WTC11 (cell line): Measurements from ENCODE around the gene CHTF8. TPM values are rescaled to one million over a fixed set of nuclear protein-coding genes. Genes with fewer than 3 reads are reported as not detected.
A peak's percentile ranks its signal among the peaks of the same experiment; 100 is the strongest.

Experiments
- ATAC-seq: fragments of 200-7000 bp; cut with Tn5 transposase; 2 replicates; pipeline ENCODE4 v1.10.0; 2021; ENCODE audit warnings: mild to moderate bottlenecking, moderate library complexity
- CTCF ChIA-PET: fragments of 300-600 bp; sonication (Branson Sonifier 250); formaldehyde crosslinking; loops from one replicate; lab custom pipeline; 2021; ENCODE audit warnings: antibody characterized with exemption; lab: Charles Lee
- POLR2A ChIA-PET: fragments of 350-600 bp; sonication (Branson Sonifier 250); formaldehyde crosslinking; loops from one replicate; lab custom pipeline; 2021; ENCODE audit warnings: antibody characterized with exemption; lab: Charles Lee
- DNase-seq: peaks from one replicate; pipeline ENCODE4 v3.0.0; 2021; ENCODE audit warnings: low spot score
- H3K27ac Mint-ChIP-seq: 2 replicates; pipeline ENCODE4 v1.8.0; 2021; ENCODE audit warnings: mixed read lengths
- H3K27me3 Mint-ChIP-seq: 2 replicates; pipeline ENCODE4 v1.8.0; 2021; ENCODE audit warnings: low read depth, mild to moderate bottlenecking, moderate library complexity, mixed read lengths
- H3K36me3 Mint-ChIP-seq: 2 replicates; pipeline ENCODE4 v1.8.0; 2021; ENCODE audit warnings: mixed read lengths
- H3K4me1 Mint-ChIP-seq: 2 replicates; pipeline ENCODE4 v1.8.0; 2022; ENCODE audit warnings: mixed read lengths
- H3K4me3 Mint-ChIP-seq: 2 replicates; pipeline ENCODE4 v1.8.0; 2021; ENCODE audit warnings: mild to moderate bottlenecking, moderate library complexity, mixed read lengths
- H3K9me3 Mint-ChIP-seq: 2 replicates; pipeline ENCODE4 v1.8.0; 2021; ENCODE audit warnings: mixed read lengths
- ELF4 ChIP-seq: sonication (generic); formaldehyde crosslinking; IDR thresholded peaks from 2 replicates; pipeline ENCODE4 v1.8.1; 2022; ENCODE audit warnings: low read depth, mild to moderate bottlenecking, moderate library complexity, missing genetic modification reagents
- ESRRA ChIP-seq: sonication (generic); formaldehyde crosslinking; IDR thresholded peaks from 2 replicates; pipeline ENCODE4 v1.8.1; 2022; ENCODE audit warnings: mild to moderate bottlenecking, missing genetic modification reagents, borderline replicate concordance
- ETV6 ChIP-seq: sonication (generic); formaldehyde crosslinking; IDR thresholded peaks from 2 replicates; pipeline ENCODE4 v1.8.1; 2022; ENCODE audit warnings: mild to moderate bottlenecking, missing genetic modification reagents
- FOXJ3 ChIP-seq: sonication (generic); formaldehyde crosslinking; IDR thresholded peaks from 2 replicates; pipeline ENCODE4 v1.9.0; 2021; ENCODE audit warnings: missing genetic modification reagents, mild to moderate bottlenecking, borderline replicate concordance
- GABPB1 ChIP-seq: sonication (generic); formaldehyde crosslinking; IDR thresholded peaks from 2 replicates; pipeline ENCODE4 v1.8.1; 2023; ENCODE audit warnings: mild to moderate bottlenecking, missing genetic modification reagents
- IRF2 ChIP-seq: sonication (generic); formaldehyde crosslinking; IDR thresholded peaks from 2 replicates; pipeline ENCODE4 v1.8.0; 2022; ENCODE audit warnings: low read depth, missing genetic modification reagents, borderline replicate concordance
- JUN ChIP-seq: sonication (generic); formaldehyde crosslinking; IDR thresholded peaks from 2 replicates; pipeline ENCODE4 v1.8.0; 2023; ENCODE audit warnings: mild to moderate bottlenecking, missing genetic modification reagents
- NR3C1 ChIP-seq: sonication (generic); formaldehyde crosslinking; conservative IDR thresholded peaks from 2 replicates; pipeline ENCODE4 v1.8.1; 2023; ENCODE audit warnings: low read depth, mild to moderate bottlenecking, missing genetic modification reagents
- OVOL2 ChIP-seq: fragments of 250-450 bp; sonication (Bioruptor Pico); IDR thresholded peaks from 2 replicates; pipeline ENCODE4 v1.9.0; 2021; ENCODE audit warnings: mild to moderate bottlenecking, borderline replicate concordance
- PRRX2 ChIP-seq: fragments of 250-450 bp; sonication (Bioruptor Pico); IDR thresholded peaks from 2 replicates; pipeline ENCODE4 v1.8.0; 2021; ENCODE audit warnings: mild to moderate bottlenecking
- RORB ChIP-seq: fragments of 250-450 bp; sonication (Bioruptor Pico); IDR thresholded peaks from 2 replicates; pipeline ENCODE4 v1.9.0; 2021; ENCODE audit warnings: mild to moderate bottlenecking
- SMAD4 ChIP-seq: sonication (generic); formaldehyde crosslinking; IDR thresholded peaks from 2 replicates; pipeline ENCODE4 v1.8.0; 2022; ENCODE audit warnings: mild to moderate bottlenecking, missing genetic modification reagents
- TCF7 ChIP-seq: sonication (generic); formaldehyde crosslinking; IDR thresholded peaks from 2 replicates; pipeline ENCODE4 v1.8.0; 2022; ENCODE audit warnings: mild to moderate bottlenecking, low read depth, missing genetic modification reagents, moderate library complexity
- TP53 ChIP-seq: sonication (generic); formaldehyde crosslinking; IDR thresholded peaks from 2 replicates; pipeline ENCODE4 v1.8.1; 2023; ENCODE audit warnings: mild to moderate bottlenecking, missing genetic modification reagents
- ZBTB21 ChIP-seq: sonication (generic); formaldehyde crosslinking; IDR thresholded peaks from 2 replicates; pipeline ENCODE4 v1.8.1; 2023; ENCODE audit warnings: mild to moderate bottlenecking, missing genetic modification reagents, borderline replicate concordance
- ZNF317 ChIP-seq: sonication (generic); formaldehyde crosslinking; IDR thresholded peaks from 2 replicates; pipeline ENCODE4 v1.8.1; 2023; ENCODE audit warnings: low read depth, mild to moderate bottlenecking, moderate library complexity, missing genetic modification reagents, borderline replicate concordance
- ZNF416 ChIP-seq: fragments of 250-450 bp; sonication (Bioruptor Pico); IDR thresholded peaks from 2 replicates; pipeline ENCODE4 v1.9.0; 2021; ENCODE audit warnings: mild to moderate bottlenecking, inconsistent platforms
- total RNA-seq: library from RNA; stranded (reverse); gene quantifications from 3 replicates; pipeline ENCODE4 v1.2.3, GENCODE V29; 2021
- TF ChIP-seq, protein P1 (sequence below): sonication (generic); formaldehyde crosslinking; IDR thresholded peaks from 2 replicates; pipeline ENCODE4 v1.8.1; 2022; ENCODE audit warnings: low read depth, missing genetic modification reagents, borderline replicate concordance
- TF ChIP-seq, protein P2 (sequence below): sonication (generic); formaldehyde crosslinking; IDR thresholded peaks from 2 replicates; pipeline ENCODE4 v1.8.1; 2022; ENCODE audit warnings: mild to moderate bottlenecking, missing genetic modification reagents, moderate library complexity, borderline replicate concordance
- TF ChIP-seq, protein P3 (sequence below): sonication (generic); formaldehyde crosslinking; IDR thresholded peaks from 2 replicates; pipeline ENCODE4 v1.8.0; 2022; ENCODE audit warnings: mild to moderate bottlenecking, missing genetic modification reagents
- TF ChIP-seq, protein P4 (sequence below): sonication (generic); formaldehyde crosslinking; IDR thresholded peaks from 2 replicates; pipeline ENCODE4 v1.8.1; 2022; ENCODE audit warnings: mild to moderate bottlenecking, moderate library complexity, missing genetic modification reagents
- TF ChIP-seq, protein P5 (sequence below): sonication (generic); formaldehyde crosslinking; IDR thresholded peaks from 2 replicates; pipeline ENCODE4 v1.8.1; 2023; ENCODE audit warnings: mild to moderate bottlenecking, moderate library complexity, missing genetic modification reagents

CHTF8 gene
- total RNA-seq, 1 experiment from 2014 or later = 115 TPM

DNA sequence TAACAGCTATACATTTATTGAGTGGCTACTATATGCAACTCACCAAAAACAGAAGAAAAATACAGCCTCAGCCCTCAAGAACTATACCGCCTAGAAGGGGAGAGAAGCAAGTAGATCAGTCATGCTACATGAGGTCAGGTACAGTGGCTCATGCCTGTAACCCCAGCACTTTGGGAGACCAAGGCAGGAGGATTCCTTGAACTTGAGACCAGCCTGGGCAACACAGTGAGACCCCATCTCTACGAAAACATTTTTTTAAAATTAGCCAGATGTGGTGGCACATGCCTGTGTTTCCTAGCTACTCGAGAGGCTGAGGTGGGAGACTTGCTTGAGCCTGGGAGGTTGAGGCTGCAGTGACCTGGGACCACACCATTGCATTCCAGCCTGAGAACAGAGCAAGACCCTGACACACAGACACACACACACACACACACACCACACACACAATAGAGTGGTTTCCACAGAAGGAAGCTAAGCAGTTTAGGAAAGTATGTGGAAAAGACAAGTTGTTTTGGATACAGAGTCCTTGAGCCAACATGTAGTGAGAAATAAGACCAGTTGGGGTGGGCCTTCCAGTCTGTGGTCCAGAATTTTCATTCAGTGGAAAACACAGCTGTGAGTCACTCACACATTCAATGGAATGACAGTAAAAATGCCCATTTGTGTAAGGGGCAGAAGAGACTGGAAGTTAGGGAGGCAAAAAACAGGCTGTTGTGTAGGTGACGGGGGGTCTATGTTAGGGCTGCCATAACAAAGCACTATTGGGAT is 43.8 kb upstream of the CHTF8 start:
- Mint-ChIP-seq H3K4me3 (no peak overlapping the region), H3K4me1 (peaks cover 13% of the 10 kb centered on the region), H3K9me3 (no peaks in the 10 kb centered on the region), H3K36me3 (peaks cover 2% of the 10 kb centered on the region; the same call in 1 of the 2 replicates), H3K27me3 (no peaks in the 10 kb centered on the region), H3K27ac (no peak overlapping the region)
- no peak for ATAC-seq
- CTCF ChIA-PET = no interaction called here
- TF ChIP-seq OVOL2 (no peak), ELF4 (CRISPR knock-in tag) (no peak), RORB (CRISPR knock-in tag) (no peak), IRF2 (CRISPR knock-in tag) (no peak), ZNF416 (no peak), ZBTB21 (CRISPR knock-in tag) (no peak), SMAD4 (no peak), ZNF317 (CRISPR knock-in tag) (no peak)
- TF ChIP-seq, protein P1, sequence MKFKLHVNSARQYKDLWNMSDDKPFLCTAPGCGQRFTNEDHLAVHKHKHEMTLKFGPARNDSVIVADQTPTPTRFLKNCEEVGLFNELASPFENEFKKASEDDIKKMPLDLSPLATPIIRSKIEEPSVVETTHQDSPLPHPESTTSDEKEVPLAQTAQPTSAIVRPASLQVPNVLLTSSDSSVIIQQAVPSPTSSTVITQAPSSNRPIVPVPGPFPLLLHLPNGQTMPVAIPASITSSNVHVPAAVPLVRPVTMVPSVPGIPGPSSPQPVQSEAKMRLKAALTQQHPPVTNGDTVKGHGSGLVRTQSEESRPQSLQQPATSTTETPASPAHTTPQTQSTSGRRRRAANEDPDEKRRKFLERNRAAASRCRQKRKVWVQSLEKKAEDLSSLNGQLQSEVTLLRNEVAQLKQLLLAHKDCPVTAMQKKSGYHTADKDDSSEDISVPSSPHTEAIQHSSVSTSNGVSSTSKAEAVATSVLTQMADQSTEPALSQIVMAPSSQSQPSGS (CRISPR knock-in tag) = no peak
- no peak for DNase-seq
- POLR2A ChIA-PET = no interaction called here

DNA sequence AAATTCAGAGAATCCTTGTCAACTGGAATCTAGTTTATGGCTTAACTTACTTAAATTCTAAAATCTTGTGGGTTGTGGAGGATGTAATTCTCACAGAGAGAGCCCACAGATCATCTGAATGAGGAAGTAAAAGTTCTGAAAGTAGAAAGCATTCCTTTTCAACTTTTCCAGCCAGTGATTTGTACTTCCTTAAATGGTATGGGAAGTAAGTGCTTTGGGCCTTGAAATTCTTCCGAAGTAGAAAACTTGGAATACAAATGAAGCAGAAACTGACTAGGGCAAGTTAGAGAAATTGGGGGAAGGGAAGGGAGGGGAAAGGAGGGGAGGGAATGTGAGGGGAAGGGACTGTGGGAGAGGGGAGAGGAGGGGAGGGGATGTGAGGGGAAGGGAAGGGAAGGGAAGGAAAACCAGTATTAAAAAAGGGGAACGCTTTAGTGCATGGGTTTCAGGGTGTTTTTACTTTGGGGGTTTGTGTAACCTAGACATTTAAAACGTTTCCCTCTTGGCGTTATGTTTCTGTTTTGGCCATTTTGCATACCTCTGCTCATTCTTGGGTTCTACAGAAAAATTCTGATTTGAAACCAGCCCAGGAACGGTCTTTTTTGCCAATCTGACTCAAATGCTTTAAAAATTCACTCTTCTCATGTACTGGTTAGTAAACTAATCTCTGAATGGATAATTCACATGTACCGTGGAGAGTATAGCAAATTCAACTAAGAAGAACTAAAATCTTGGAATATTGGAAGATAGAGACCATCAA is 39.1 kb upstream of the CHTF8 start:
- DNase-seq = no peak
- peaks cover 29% of the 10 kb centered on the region for H3K36me3 Mint-ChIP-seq
- POLR2A ChIA-PET = no interaction called here
- H3K9me3 Mint-ChIP-seq = no peaks in the 10 kb centered on the region
- H3K4me1 Mint-ChIP-seq = peaks cover 18% of the 10 kb centered on the region
- H3K4me3 Mint-ChIP-seq = no peak overlapping the region
- no peaks in the 10 kb centered on the region for H3K27me3 Mint-ChIP-seq
- no peak; the same call in 1 of the 2 replicates for ATAC-seq
- TF ChIP-seq GABPB1 (CRISPR knock-in tag) (no peak), JUN (CRISPR knock-in tag) (no peak), FOXJ3 (CRISPR knock-in tag) (no peak), ESRRA (no peak)
- CTCF ChIA-PET = no interaction called here
- peak overlapping the region; percentile 76 for H3K27ac Mint-ChIP-seq

DNA sequence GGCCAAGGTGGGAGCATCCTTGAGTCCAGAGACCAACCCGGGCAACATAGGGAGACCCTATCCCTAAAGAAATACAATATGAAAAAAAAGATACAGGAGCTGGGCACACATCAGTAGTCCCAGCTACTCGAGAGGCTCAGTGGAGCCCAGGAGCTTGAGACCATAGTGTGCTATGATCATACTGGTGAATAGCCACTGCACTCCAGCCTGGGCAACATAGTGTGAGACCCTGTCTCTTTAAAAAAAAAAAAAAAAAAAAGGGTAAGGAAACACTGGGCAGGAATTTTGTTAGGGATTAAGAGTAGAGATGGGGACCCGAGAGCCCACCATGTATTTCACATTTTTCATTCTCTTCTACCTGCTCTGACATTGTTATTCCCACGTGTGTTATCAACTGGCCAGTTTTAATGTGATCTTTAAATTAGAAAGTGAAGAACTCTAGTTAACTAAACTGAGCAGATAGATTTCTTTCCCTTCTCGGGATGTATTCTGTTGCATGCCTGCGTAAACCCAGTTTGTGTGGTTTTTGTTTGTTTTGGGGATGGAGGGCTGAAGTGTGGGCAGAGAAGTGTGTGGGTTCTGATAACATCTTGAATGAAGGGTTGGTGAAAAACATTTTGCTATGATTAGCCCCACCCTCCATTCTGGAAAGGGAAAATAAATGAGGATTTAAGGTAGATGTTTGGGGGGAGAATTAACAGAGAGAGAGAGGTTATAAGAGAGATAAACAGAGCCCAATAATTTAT is 37.4 kb upstream of the CHTF8 start:
- Mint-ChIP-seq H3K4me1 (peaks cover 18% of the 10 kb centered on the region), H3K4me3 (no peak overlapping the region), H3K27ac (peak overlapping the region; percentile 46), H3K36me3 (peaks cover 43% of the 10 kb centered on the region), H3K27me3 (no peaks in the 10 kb centered on the region), H3K9me3 (no peaks in the 10 kb centered on the region)
- ChIA-PET POLR2A (no interaction called here), CTCF (no interaction called here)
- no peak for DNase-seq
- no peak for TF ChIP-seq PRRX2 (CRISPR knock-in tag)
- no peak for ATAC-seq

DNA sequence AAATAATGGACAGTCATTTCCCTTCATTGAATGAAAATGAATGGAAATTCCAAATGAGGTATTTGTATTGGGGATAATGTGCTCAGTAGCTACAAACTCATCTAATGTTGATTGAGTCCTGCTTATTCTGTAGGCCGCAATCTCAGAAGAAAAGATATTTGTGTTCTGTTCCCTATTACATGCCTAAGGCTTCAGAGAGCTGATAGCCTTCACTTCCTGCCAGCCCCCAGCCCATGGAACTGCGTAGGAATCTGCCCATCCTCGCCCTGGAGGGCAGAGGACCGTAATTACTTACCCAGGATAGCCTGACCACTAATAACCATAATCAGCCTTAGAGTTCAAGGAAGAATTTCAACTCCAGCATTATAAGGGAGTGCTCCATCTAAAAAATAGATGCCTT is 36.7 kb upstream of the CHTF8 start:
- TF ChIP-seq, protein P2, sequence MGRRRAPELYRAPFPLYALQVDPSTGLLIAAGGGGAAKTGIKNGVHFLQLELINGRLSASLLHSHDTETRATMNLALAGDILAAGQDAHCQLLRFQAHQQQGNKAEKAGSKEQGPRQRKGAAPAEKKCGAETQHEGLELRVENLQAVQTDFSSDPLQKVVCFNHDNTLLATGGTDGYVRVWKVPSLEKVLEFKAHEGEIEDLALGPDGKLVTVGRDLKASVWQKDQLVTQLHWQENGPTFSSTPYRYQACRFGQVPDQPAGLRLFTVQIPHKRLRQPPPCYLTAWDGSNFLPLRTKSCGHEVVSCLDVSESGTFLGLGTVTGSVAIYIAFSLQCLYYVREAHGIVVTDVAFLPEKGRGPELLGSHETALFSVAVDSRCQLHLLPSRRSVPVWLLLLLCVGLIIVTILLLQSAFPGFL (CRISPR knock-in tag) = no peak
- TF ChIP-seq TP53 (CRISPR knock-in tag) (no peak), TCF7 (no peak), ETV6 (no peak), NR3C1 (CRISPR knock-in tag) (no peak), ESRRA (no peak)
- TF ChIP-seq, protein P3, sequence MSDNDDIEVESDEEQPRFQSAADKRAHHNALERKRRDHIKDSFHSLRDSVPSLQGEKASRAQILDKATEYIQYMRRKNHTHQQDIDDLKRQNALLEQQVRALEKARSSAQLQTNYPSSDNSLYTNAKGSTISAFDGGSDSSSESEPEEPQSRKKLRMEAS (CRISPR knock-in tag) = no peak
- TF ChIP-seq, protein P4, sequence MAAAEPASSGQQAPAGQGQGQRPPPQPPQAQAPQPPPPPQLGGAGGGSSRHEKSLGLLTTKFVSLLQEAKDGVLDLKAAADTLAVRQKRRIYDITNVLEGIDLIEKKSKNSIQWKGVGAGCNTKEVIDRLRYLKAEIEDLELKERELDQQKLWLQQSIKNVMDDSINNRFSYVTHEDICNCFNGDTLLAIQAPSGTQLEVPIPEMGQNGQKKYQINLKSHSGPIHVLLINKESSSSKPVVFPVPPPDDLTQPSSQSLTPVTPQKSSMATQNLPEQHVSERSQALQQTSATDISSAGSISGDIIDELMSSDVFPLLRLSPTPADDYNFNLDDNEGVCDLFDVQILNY (CRISPR knock-in tag) = no peak
- TF ChIP-seq, protein P5, sequence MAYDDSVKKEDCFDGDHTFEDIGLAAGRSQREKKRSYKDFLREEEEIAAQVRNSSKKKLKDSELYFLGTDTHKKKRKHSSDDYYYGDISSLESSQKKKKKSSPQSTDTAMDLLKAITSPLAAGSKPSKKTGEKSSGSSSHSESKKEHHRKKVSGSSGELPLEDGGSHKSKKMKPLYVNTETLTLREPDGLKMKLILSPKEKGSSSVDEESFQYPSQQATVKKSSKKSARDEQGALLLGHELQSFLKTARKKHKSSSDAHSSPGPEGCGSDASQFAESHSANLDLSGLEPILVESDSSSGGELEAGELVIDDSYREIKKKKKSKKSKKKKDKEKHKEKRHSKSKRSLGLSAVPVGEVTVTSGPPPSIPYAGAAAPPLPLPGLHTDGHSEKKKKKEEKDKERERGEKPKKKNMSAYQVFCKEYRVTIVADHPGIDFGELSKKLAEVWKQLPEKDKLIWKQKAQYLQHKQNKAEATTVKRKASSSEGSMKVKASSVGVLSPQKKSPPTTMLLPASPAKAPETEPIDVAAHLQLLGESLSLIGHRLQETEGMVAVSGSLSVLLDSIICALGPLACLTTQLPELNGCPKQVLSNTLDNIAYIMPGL = no peak
- peaks cover 48% of the 10 kb centered on the region for H3K36me3 Mint-ChIP-seq
- no peak overlapping the region for H3K4me3 Mint-ChIP-seq
- CTCF ChIA-PET = interaction anchor here (0.6 kb wide), 1 partner anchor 22 kb away, joined by 4 read pairs; no protein-coding TSS in a partner anchor
- peaks cover 18% of the 10 kb centered on the region for H3K4me1 Mint-ChIP-seq
- H3K9me3 Mint-ChIP-seq = no peaks in the 10 kb centered on the region
- H3K27ac Mint-ChIP-seq = no peak overlapping the region; the same call in 1 of the 2 replicates
- POLR2A ChIA-PET = no interaction called here
- ATAC-seq (no peak), DNase-seq (no peak)
- H3K27me3 Mint-ChIP-seq = no peaks in the 10 kb centered on the region
